ENCODE data around the gene CCT8.

DNA sequence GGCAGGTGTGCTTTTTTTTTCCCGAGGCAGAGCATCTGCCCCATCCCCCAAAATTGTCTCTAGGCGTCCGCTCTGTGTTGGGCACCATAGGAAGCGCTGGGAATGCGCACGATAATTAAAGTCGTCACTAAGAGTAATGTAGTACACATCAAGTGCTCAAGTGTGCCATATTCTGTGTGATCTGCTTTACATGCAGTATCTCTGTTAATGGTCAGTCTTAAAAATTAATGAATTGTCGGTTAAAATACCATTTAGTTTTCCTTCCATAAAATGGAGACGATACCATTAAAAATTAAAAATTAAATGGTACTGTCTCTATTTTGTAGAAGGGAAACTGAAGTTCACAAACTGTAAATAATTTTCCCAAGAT lies 544 bp upstream of the CCT8 start:
- TF ChIP-seq CTCF (IDR thresholded peaks at IDR 0.05) (no peak), EZH2 (IDR thresholded peaks at IDR 0.05; ENCODE audit: borderline replicate concordance, insufficient read depth, low read depth, low read length, poor library complexity, severe bottlenecking) (no peak)
